IMR-90 (cell line): ENCODE results near the gene STXBP6. TPM values are rescaled to one million over a fixed set of nuclear protein-coding genes. Genes with fewer than 3 reads are reported as not detected.

Experiments used
- ATAC-seq: fragments of 200-7000 bp; cut with Tn5 transposase; 2 replicates; pipeline ENCODE4 v1.9.1; 2020; ENCODE audit warnings: low read depth, mild to moderate bottlenecking, moderate library complexity
- BruUV-seq: library from RNA; stranded (reverse); fragments of 400-500 nt; replicated peaks from 2 replicates; lab custom pipeline; 2021; lab: Mats Ljungman, UMichigan
- CTCF ChIA-PET: fragments of 300-600 bp; formaldehyde crosslinking; extraction: SDS; loops from one replicate; lab custom pipeline; 2021; ENCODE audit warnings: antibody characterized with exemption; lab: Yijun Ruan, JAX
- POLR2A ChIA-PET: fragments of 300-600 bp; sonication (Branson Sonifier 250); formaldehyde crosslinking; loops from one replicate; lab custom pipeline; 2022; ENCODE audit warnings: antibody characterized with exemption; ENCODE audit not compliant: unreplicated experiment; lab: Charles Lee
- DNase-seq: peaks from one replicate; pipeline ENCODE4 v3.0.0; 2013
- H2AFZ ChIP-seq: replicated peaks from 2 replicates; pipeline ENCODE3; 2013; ENCODE audit warnings: low read length, mild to moderate bottlenecking; ENCODE audit not compliant: poor library complexity
- H2AK5ac ChIP-seq: 2 replicates; pipeline ENCODE4 v1.6.1; 2013; ENCODE audit warnings: low read depth, low read length, inconsistent platforms
- H2AK9ac ChIP-seq: replicated peaks from 2 replicates; pipeline ENCODE3; 2013; ENCODE audit warnings: mild to moderate bottlenecking, low read depth, low read length, moderate library complexity; ENCODE audit not compliant: poor library complexity
- H2BK120ac ChIP-seq: 2 replicates; pipeline ENCODE4 v1.6.1; 2013; ENCODE audit warnings: low read depth, low read length, inconsistent platforms
- H2BK15ac ChIP-seq: 3 replicates; pipeline ENCODE4 v1.6.1; 2013; ENCODE audit warnings: low read depth, low read length, inconsistent platforms
- H2BK20ac ChIP-seq: 2 replicates; pipeline ENCODE4 v1.6.1; 2013; ENCODE audit warnings: low read depth, mild to moderate bottlenecking, inconsistent platforms, low read length, moderate library complexity
- H2BK5ac ChIP-seq: 2 replicates; pipeline ENCODE4 v1.6.1; 2013; ENCODE audit warnings: mild to moderate bottlenecking, low read depth, low read length, inconsistent platforms; ENCODE audit not compliant: poor library complexity, severe bottlenecking
- H3K14ac ChIP-seq: replicated peaks from 2 replicates; pipeline ENCODE4 v1.6.1; 2013; ENCODE audit warnings: low read depth, low read length, inconsistent platforms
- H3K18ac ChIP-seq: 2 replicates; pipeline ENCODE4 v1.6.1; 2013; ENCODE audit warnings: low read depth, low read length, control low read depth
- H3K23ac ChIP-seq: 2 replicates; pipeline ENCODE4 v1.6.1; 2013; ENCODE audit warnings: low read depth, low read length, inconsistent platforms
- H3K27ac ChIP-seq: 2 replicates; pipeline ENCODE4 v1.5.1; 2013; ENCODE audit warnings: mild to moderate bottlenecking, control low read depth, low read length; ENCODE audit not compliant: insufficient read depth
- H3K27me3 ChIP-seq: 2 replicates; pipeline ENCODE4 v1.6.1; 2013; ENCODE audit warnings: low read length; ENCODE audit not compliant: control insufficient read depth, insufficient read depth
- H3K36me3 ChIP-seq: 2 replicates; pipeline ENCODE4 v1.6.1; 2013; ENCODE audit warnings: low read length, mixed read lengths; ENCODE audit not compliant: control insufficient read depth, insufficient read depth
- H3K4ac ChIP-seq: 2 replicates; pipeline ENCODE4 v1.6.1; 2013; ENCODE audit warnings: low read depth, low read length, inconsistent platforms
- H3K4me1 ChIP-seq: 2 replicates; pipeline ENCODE4 v1.6.1; 2013; ENCODE audit warnings: low read length, mixed read lengths; ENCODE audit not compliant: control insufficient read depth, insufficient read depth
- H3K4me2 ChIP-seq: 2 replicates; pipeline ENCODE4 v1.6.1; 2013; ENCODE audit warnings: low read depth, mild to moderate bottlenecking, control low read depth, low read length, moderate library complexity
- H3K4me3 ChIP-seq: 2 replicates; pipeline ENCODE4 v1.5.1; 2013; ENCODE audit warnings: low read depth, mild to moderate bottlenecking, control low read depth, low read length, moderate library complexity; ENCODE audit not compliant: insufficient read depth
- H3K56ac ChIP-seq: 2 replicates; pipeline ENCODE4 v1.6.1; 2013; ENCODE audit warnings: low read length, inconsistent platforms; ENCODE audit not compliant: insufficient read depth; ENCODE audit errors: extremely low read depth
- H3K79me1 ChIP-seq, 2 experiments: 2 replicates each; pipeline ENCODE4 v1.6.1; 2013; ENCODE audit warnings: low read length in 2 of 2, inconsistent platforms in 1 of 2, low read depth in 1 of 2
- H3K9ac ChIP-seq: 2 replicates; pipeline ENCODE4 v1.6.1; 2013; ENCODE audit warnings: low read depth, low read length, control low read depth
- H3K9me1 ChIP-seq: 2 replicates; pipeline ENCODE4 v1.6.1; 2013; ENCODE audit warnings: low read length, inconsistent platforms; ENCODE audit not compliant: insufficient read depth
- H3K9me3 ChIP-seq: 2 replicates; pipeline ENCODE4 v1.6.1; 2013; ENCODE audit warnings: low read length; ENCODE audit not compliant: control insufficient read depth, insufficient read depth
- H4K20me1 ChIP-seq: 2 replicates; pipeline ENCODE4 v1.6.1; 2013; ENCODE audit warnings: low read length, inconsistent platforms; ENCODE audit not compliant: insufficient read depth
- H4K5ac ChIP-seq: 2 replicates; pipeline ENCODE4 v1.6.1; 2013; ENCODE audit warnings: mild to moderate bottlenecking, low read depth, low read length, control low read depth
- H4K8ac ChIP-seq, 2 experiments: 2 replicates each; pipeline ENCODE4 v1.6.1; 2013; ENCODE audit warnings: low read depth in 2 of 2, low read length in 2 of 2, control low read depth in 1 of 2, inconsistent platforms in 1 of 2
- H4K91ac ChIP-seq: 2 replicates; pipeline ENCODE4 v1.6.1; 2013; ENCODE audit warnings: low read depth, low read length, inconsistent platforms; ENCODE audit not compliant: insufficient read depth
- CEBPB ChIP-seq: IDR thresholded peaks from 2 replicates; pipeline ENCODE4 v1.6.1; 2012; ENCODE audit warnings: low read depth, low read length, improper control_type of control experiment
- CHD1 ChIP-seq: IDR thresholded peaks from 2 replicates; pipeline ENCODE4 v1.6.1; 2012; ENCODE audit warnings: low read depth, low read length, improper control_type of control experiment
- CTCF ChIP-seq: conservative IDR thresholded peaks from 2 replicates; pipeline ENCODE4 v1.5.1; 2012; ENCODE audit warnings: mild to moderate bottlenecking, low read depth, low read length, improper control_type of control experiment
- ELK1 ChIP-seq: fragments of 150-350 bp; IDR thresholded peaks from 2 replicates; pipeline ENCODE4 v1.6.1; 2016; ENCODE audit warnings: low read depth, mild to moderate bottlenecking, low read length, moderate library complexity, borderline replicate concordance
- FOS ChIP-seq: fragments of 150-350 bp; IDR thresholded peaks from 2 replicates; pipeline ENCODE4 v1.6.1; 2016; ENCODE audit warnings: low read depth, low read length
- MAZ ChIP-seq: IDR thresholded peaks from 2 replicates; pipeline ENCODE4 v1.6.1; 2012; ENCODE audit warnings: low read depth, mild to moderate bottlenecking, low read length, improper control_type of control experiment, moderate library complexity, borderline replicate concordance
- POLR2A ChIP-seq: IDR thresholded peaks from 2 replicates; pipeline ENCODE4 v1.6.1; 2012; ENCODE audit warnings: mild to moderate bottlenecking, low read depth, low read length
- RAD21 ChIP-seq: IDR thresholded peaks from 2 replicates; pipeline ENCODE4 v1.6.1; 2012; ENCODE audit warnings: low read length, improper control_type of control experiment
- RCOR1 ChIP-seq: IDR thresholded peaks from 2 replicates; pipeline ENCODE4 v1.6.1; 2012; ENCODE audit warnings: mild to moderate bottlenecking, low read length, improper control_type of control experiment; ENCODE audit not compliant: insufficient replicate concordance
- RFX5 ChIP-seq: IDR thresholded peaks from 2 replicates; pipeline ENCODE4 v1.8.0; 2012; ENCODE audit warnings: low read depth, mild to moderate bottlenecking, low read length, moderate library complexity
- SMC3 ChIP-seq: fragments of 150-350 bp; IDR thresholded peaks from 2 replicates; pipeline ENCODE4 v1.6.1; 2016; ENCODE audit warnings: low read depth, mild to moderate bottlenecking, antibody characterized with exemption, low read length, moderate library complexity
- WGBS, 2 experiments: methylation state at CpG; one replicate each; pipeline versions ENCODE4 v1.1.5 to v1.1.7; 2013; ENCODE audit warnings: missing lambda C conversion rate in 2 of 2; ENCODE audit not compliant: insufficient read length in 1 of 2; ENCODE audit errors: extremely low coverage in 2 of 2; 5-methylcytosine and 5-hydroxymethylcytosine counted together
- dilution Hi-C: fragments of 300-500 bp; cut with HindIII; formaldehyde crosslinking; loops from one replicate; pipeline ENCODE4 v1.14.3; 2018; ENCODE audit warnings: low sequenced_read_pairs; ENCODE audit not compliant: unreplicated experiment
- in situ Hi-C: fragments of 300-500 bp; cut with MboI; formaldehyde crosslinking; loops from 3 replicates; pipeline ENCODE4 v1.14.3; 2019; ENCODE audit warnings: low sequenced_read_pairs, inconsistent platforms, mixed read lengths
- intact Hi-C: fragments of 100-400 bp; cut with micrococcal nuclease; formaldehyde crosslinking; loops from 2 replicates; pipeline ENCODE4 v1.10.0; 2022
- polyA plus RNA-seq, 3 experiments: library from polyadenylated mRNA; depleted of rRNA; stranded (reverse); fragments of >200 nt; gene quantifications; 2 replicates each; pipeline ENCODE4 v1.2.3, GENCODE V29; 2012; ENCODE audit warnings: low replicate concordance in 1 of 3
- total RNA-seq: library from RNA; depleted of rRNA; stranded (reverse); fragments of >200 nt; gene quantifications from 2 replicates; pipeline ENCODE4 v1.2.3, GENCODE V29; 2012

Gene STXBP6
- total and polyA plus RNA-seq, 2 of the 4 experiments (the other 2 are of a cell fraction), result 14.2 to 14.3 TPM

GRCh38 chr14:24818823-24819341 lies 231.1 kb downstream of the STXBP6 start:
- WGBS, 2 experiments, result no CpG with 5 or more reads among the region's 13 CpGs
- TF ChIP-seq RFX5 (no peak), FOS (no peak), MAZ (no peak), RAD21 (no peak), CEBPB (no peak), ELK1 (no peak), RCOR1 (no peak), SMC3 (no peak), POLR2A (no peak), CHD1 (no peak), CTCF (no peak)
- in situ Hi-C loops (loop anchor here (5.0 kb wide), 2 partner anchors 223 to 313 kb away; no protein-coding TSS in a partner anchor), intact Hi-C loops (loop anchor here (1.0 to 5.0 kb wide), 3 partner anchors 148 to 313 kb away; no protein-coding TSS in a partner anchor), dilution Hi-C loops (no loop called here)
- Histone ChIP-seq H2BK5ac (no peak overlapping the region), H2BK120ac (no peak overlapping the region), H3K27ac (no peak overlapping the region), H3K9me1 (no peaks in the 10 kb centered on the region), H3K4me3 (no peak overlapping the region), H3K4me2 (no peak overlapping the region), H2BK20ac (no peak overlapping the region), H4K91ac (no peak overlapping the region), H3K56ac (no peak overlapping the region), H3K9ac (no peak overlapping the region), H3K18ac (no peak overlapping the region), H4K5ac (no peak overlapping the region), H3K79me1 (no peaks in the 10 kb centered on the region), H2AFZ (no peak overlapping the region), H2AK9ac (no peak overlapping the region), H2BK15ac (no peak overlapping the region), H3K36me3 (no peaks in the 10 kb centered on the region), H3K4me1 (no peaks in the 10 kb centered on the region), H3K9me3 (no peaks in the 10 kb centered on the region), H3K23ac (no peak overlapping the region), H4K8ac (no peak overlapping the region), H2AK5ac (no peak overlapping the region), H3K27me3 (no peaks in the 10 kb centered on the region), H3K14ac (no peak overlapping the region), H3K4ac (no peak overlapping the region), H4K20me1 (no peaks in the 10 kb centered on the region)
- ATAC-seq (no peak), DNase-seq (no peak)
- ChIA-PET CTCF (interaction anchor here (0.7 to 2.2 kb wide), 3 partner anchors 83 to 314 kb away, joined by 3 to 11 read pairs (median 3); no protein-coding TSS in a partner anchor), POLR2A (no interaction called here)
- BruUV-seq, result no TSS peak
